GM19193 (cell line): ENCODE data around the gene PHLDB3.

Source experiments
- POLR2A ChIP-seq: IDR thresholded peaks from 4 replicates; pipeline ENCODE4 v1.6.1; 2011; ENCODE audit not compliant: insufficient read depth, insufficient read length; ENCODE audit errors: extremely low read depth

PHLDB3 gene

GRCh38 chr19:43444531-43445287 lies 59.8 kb downstream of the PHLDB3 start:
- no peak for TF ChIP-seq POLR2A

- no peak for TF ChIP-seq POLR2A
Measured at GRCh38 chr19:43441716-43442115, 62.8 kb downstream of the PHLDB3 start.

DNA sequence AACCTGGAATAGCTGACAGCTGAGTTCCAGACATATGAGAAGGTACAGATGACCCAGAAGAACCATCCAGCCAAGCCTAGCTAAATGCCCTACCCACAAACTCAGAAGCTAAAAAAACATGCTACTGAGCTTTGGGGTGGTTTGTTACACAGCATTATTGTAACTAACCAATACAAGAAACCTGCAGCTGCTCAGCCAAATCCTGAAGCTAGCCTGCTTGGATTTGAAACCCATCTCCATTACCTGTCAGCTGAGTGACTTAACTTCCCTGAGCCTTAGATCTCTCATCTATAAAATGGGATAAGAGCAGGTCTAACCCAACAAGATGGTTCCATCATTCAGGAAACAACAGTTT lies 64.9 kb downstream of the PHLDB3 start:
- no peak for TF ChIP-seq POLR2A

DNA sequence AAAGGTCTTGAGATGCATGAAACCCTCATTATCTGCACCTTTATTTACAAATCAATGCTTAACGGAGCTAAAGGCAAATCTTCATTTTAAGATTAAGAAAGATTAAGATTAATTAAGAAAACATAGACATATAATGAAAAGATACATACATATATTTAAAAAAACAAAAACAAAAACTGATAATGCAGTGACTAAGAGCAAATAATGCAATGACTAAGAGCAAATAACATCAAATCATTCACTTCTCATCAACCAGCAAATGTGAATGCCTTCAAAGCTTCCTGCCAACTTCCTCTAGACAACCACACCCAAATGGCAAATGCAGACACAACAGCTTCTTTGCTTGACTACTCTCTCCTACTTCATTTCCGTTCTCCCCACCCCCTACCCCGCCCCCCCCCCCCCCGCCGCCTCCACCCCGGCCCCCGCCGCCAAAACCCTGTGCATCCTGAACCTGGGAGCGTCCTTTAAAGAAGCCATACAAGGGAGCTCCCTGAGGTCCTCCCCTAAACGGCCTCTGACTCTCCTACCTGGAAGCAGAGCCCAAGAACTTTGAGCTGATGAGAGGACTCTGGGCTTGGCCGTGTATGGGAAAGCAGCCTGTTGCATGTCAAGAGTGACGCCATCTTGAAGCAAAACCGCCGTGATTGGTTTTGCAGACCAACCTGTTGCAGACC lies 65.4 kb downstream of the PHLDB3 start:
- TF ChIP-seq POLR2A = no peak

DNA sequence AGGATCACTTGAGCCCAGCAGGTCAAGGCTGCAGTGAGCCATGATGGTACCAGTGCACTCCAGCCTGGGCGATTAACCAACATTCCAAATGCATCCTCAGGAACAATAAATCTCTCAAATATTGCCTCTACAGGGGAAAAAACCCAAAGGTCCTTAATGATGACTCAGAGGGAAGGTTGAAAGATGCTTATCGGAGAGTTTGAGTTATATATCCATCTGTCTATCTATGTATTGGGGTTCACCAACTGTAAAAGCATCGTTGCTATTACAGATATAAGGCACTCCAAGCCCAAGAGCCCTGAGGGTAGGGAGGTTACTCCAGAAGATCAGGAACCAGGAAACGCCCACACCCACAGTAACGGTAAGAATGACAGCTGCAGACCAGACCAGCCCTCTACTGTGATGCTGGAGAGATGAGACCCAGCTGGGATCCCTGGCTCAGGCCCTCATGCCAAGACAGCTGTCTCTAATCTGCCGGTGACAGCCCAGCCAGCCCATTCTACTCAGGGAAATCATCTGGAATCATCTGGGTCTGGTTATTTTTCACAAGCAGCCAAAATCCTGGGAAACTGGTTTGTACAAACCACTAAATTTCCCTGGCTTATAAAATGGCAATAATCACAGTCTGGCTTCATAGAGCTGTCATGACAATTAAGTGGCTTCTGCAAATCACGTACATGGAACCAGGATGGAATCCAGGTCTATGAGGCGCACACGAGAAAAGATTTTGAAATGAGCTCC lies 66.1 kb downstream of the PHLDB3 start:
- TF ChIP-seq POLR2A = no peak

- TF ChIP-seq POLR2A = no peak
Measured at GRCh38 chr19:43437712-43438111, 66.8 kb downstream of the PHLDB3 start.

DNA sequence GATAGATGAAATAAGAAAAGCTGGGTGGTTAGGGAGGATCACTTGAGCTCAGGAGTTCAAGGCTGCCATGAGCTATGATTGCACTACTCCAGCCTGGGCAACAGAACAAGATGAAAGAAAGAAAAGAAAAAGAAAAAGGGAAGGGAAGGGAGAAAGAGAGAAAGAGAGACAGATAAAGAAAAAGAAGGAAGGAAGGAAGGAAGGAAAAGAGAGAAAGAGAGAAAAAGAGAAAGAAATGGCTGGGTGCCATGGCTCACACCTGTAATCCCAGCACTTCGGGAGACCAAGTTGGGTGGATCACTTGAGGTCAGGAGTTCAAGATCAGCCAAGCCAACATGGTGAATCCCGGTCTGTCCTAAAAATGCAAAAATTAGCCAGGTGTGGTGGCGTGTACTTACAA lies 68.8 kb downstream of the PHLDB3 start:
- TF ChIP-seq POLR2A = no peak

DNA sequence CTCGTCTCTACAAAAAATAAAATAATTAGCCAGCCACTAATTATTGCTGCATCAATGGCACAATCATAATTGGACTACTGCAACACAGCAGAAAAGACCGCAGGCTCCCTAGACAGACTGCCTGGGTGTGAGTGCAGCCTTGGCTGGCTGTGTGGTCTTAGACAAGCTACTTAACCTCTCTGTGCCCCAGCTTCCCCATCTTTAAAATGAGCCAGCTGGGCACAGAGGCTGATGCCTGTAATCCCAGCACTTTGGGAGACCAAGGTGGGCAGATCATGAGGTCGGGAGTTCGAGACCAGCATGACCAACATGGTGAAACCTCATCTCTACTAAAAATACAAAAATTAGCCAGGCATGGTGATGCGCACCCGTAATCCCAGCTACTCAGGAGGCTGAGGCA lies 70.9 kb downstream of the PHLDB3 start:
- TF ChIP-seq POLR2A = no peak

GRCh38 chr19:43433358-43433673 lies 71.2 kb downstream of the PHLDB3 start:
- no peak for TF ChIP-seq POLR2A

GRCh38 chr19:43430976-43431375 lies 73.6 kb downstream of the PHLDB3 start:
- TF ChIP-seq POLR2A = no peak

DNA sequence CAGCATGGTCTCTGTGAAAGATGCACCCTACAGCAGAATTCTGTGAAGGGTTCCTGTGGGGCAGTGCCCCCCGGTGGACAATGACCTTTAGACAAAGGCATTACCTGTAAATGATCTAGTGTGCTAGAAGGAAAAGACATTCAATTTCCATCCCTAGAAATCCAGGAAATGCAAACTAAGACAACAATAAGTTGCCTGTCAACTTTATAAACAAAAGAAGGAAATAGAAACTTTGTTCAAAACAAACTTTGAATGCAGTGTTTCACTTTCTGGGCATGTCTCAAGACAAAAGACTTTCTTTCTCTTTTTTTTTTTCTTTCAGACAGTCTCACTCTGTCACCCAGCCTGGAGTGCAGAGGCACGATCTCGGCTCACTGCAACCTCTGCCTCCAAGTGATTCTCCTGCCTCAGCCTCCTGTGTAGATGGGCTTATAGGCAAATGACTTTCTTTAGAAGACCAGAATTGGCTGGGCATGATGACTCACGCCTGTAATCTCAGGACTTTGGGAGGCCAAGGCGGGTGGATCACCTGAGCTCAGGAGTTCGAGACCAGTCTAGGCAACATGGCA lies 74.3 kb downstream of the PHLDB3 start:
- TF ChIP-seq POLR2A = no peak

- TF ChIP-seq POLR2A = no peak
Measured at GRCh38 chr19:43429395-43429794, 75.2 kb downstream of the PHLDB3 start.

DNA sequence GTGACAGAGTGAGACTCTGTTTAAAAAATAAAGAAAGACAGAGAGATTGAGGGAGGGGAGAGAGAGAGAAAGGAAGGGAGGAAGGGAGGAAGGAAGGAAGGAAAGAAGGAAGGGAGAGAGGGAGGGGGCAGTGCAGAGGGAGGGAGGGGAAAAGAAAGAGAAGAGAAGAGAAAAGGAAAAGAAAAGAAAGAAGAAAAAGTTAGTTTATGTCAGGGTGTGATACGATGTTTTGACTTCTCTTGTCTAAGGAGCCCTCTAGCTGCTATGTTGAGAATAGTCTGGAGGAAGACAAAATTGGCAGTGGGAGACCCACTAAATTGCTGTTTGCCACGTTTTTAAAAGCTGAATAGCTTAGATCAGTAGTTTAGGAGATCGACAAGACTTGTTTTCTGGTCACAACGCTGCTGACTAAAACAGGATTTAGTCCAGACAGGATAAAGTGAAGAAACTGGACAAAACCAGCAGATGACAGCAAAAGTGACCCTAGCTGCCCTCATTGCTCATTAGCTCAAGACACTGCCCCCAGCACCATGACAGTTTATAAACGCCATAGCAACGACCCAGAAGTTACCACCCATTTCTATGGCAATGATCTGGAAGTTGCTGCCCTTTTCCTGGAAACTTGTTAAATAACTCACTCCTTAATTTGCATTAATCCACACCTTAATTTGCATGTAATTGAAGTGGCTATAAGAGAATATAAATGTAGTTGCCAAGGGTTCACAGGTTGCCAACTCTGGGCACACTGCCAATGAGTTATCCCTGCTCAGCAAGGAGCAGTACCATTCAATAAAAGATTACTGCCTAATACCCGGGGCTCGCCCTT lies 78.8 kb downstream of the PHLDB3 start:
- no peak for TF ChIP-seq POLR2A
